K562 (cell line): ENCODE results near the gene NIM1K. TPM values are rescaled to one million over a fixed set of nuclear protein-coding genes. Genes with fewer than 3 reads are reported as not detected.

Source experiments
- AFF1 ChIP-seq, 2 experiments: fragments of 450-650 bp; IDR thresholded peaks; 2 replicates each; pipeline ENCODE4 v1.6.1; 2018; ENCODE audit warnings: mild to moderate bottlenecking in 2 of 2, low read depth in 1 of 2; ENCODE audit not compliant: partially characterized antibody in 2 of 2
- CBFA2T2 ChIP-seq: fragments of 450-650 bp; conservative IDR thresholded peaks from 2 replicates; pipeline ENCODE4 v1.6.1; 2017; ENCODE audit warnings: mild to moderate bottlenecking
- MAFG ChIP-seq: fragments of 450-650 bp; conservative IDR thresholded peaks from 2 replicates; pipeline ENCODE4 v1.6.1; 2016; ENCODE audit warnings: missing genetic modification characterization, missing compliant biosample characterization
- POU5F1 ChIP-seq: fragments of 150-350 bp; IDR thresholded peaks from 2 replicates; pipeline ENCODE4 v1.6.1; 2014; ENCODE audit warnings: borderline replicate concordance, low read length, low read depth, mild to moderate bottlenecking; ENCODE audit not compliant: partially characterized antibody
- THRAP3 ChIP-seq: fragments of 450-650 bp; IDR thresholded peaks from 2 replicates; pipeline ENCODE4 v1.6.1; 2016; ENCODE audit warnings: mild to moderate bottlenecking, inconsistent platforms, borderline replicate concordance
- ZNF197 ChIP-seq: fragments of 200-800 bp; sonication (Bioruptor generic); IDR thresholded peaks from 2 replicates; pipeline ENCODE4 v1.6.1; 2016; ENCODE audit warnings: low read depth, missing genetic modification characterization, missing compliant biosample characterization
- ZNF518B ChIP-seq: fragments of 250-450 bp; sonication (Bioruptor Pico); IDR thresholded peaks from 2 replicates; pipeline ENCODE4 v1.5.0; 2021; ENCODE audit warnings: mild to moderate bottlenecking, moderate library complexity
- ZNF589 ChIP-seq: fragments of 200-800 bp; sonication (Bioruptor generic); IDR thresholded peaks from 2 replicates; pipeline ENCODE4 v1.6.1; 2016; ENCODE audit warnings: low read depth, missing genetic modification characterization, missing compliant biosample characterization
- ZNF79 ChIP-seq: fragments of 250-450 bp; sonication (Bioruptor Pico); IDR thresholded peaks from 2 replicates; pipeline ENCODE4 v1.4.0; 2020; ENCODE audit warnings: low read depth, mild to moderate bottlenecking, moderate library complexity
- polyA plus RNA-seq, 8 experiments: library from polyadenylated mRNA; depleted of rRNA in 4 of 8; stranded (reverse) in 5 of 8; unstranded in 3 of 8; fragments of >200 nt; fragmentation: Nextera tagmentation in 2 of 8; fragmentation: Illumina TruSeq in 1 of 8; extraction: Ambion mirVana in 2 of 8; extraction: Trizol in 1 of 8; gene quantifications; 2 replicates each; pipeline versions ENCODE4 v1.2.1 to v1.2.3, GENCODE V29; 2011 to 2014; ENCODE audit warnings: inconsistent platforms in 1 of 8, missing spikeins in 1 of 8
- total RNA-seq, 7 experiments: library from RNA; depleted of rRNA in 6 of 7; stranded (reverse); fragments of >200 nt in 6 of 7; fragmentation: Illumina TruSeq in 2 of 7; extraction: Trizol in 2 of 7; gene quantifications; 2 replicates each; pipeline versions ENCODE4 v1.2.1 to v1.2.3, GENCODE V29; 2011 to 2021; ENCODE audit warnings: low replicate concordance in 1 of 7

The NIM1K gene
- total and polyA plus RNA-seq, 9 of the 15 experiments (the other 6 are each of a cell fraction or from before 2014, with no cell fraction given): 0.03 to 0.34 (median 0.08) TPM; not detected in 3

GRCh38 chr5:43190755-43191603 is 1.0 kb upstream of the NIM1K start (continued):
- TF ChIP-seq ZNF79 (CRISPR knock-in tag): no peak
- no peak for TF ChIP-seq MAFG (tag)
- TF ChIP-seq ZNF197: no peak
- no peak for TF ChIP-seq POU5F1
- no peak for TF ChIP-seq ZNF518B (CRISPR knock-in tag)
- no peak for TF ChIP-seq CBFA2T2
- peak in 1 of 2 experiments; percentile 42 for TF ChIP-seq AFF1 (IDR thresholded peaks at IDR 0.05; ENCODE audit: low read depth in 1 of 2, partially characterized antibody in 2 of 2)
- no peak for TF ChIP-seq ZNF589 (CRISPR knock-in tag)
- TF ChIP-seq THRAP3: no peak
